Mesenteric fat pad (tissue), 1 donor: Measurements from ENCODE around the gene HRK. TPM values are rescaled to one million over a fixed set of nuclear protein-coding genes. Genes with fewer than 3 reads are reported as not detected.

Experiments used
- DNase-seq: peaks from one replicate; pipeline ENCODE4 v3.0.0-alpha.2; 2020; ENCODE audit warnings: low spot score
- total RNA-seq: library from RNA; stranded (reverse); fragmentation: NEBNext Ultra II Directional; extraction: Animal tissue kit (Norgen Biotek cat#: 25700); gene quantifications from one replicate; pipeline ENCODE4 v1.2.1, GENCODE V29; 2021
- donor health status: DM: yes; HTN: yes; CAD: no.

The HRK gene
- total RNA-seq, 1 donor from 2014 or later: not detected

GRCh38 chr12:116898669-116899068 lies 17.4 kb upstream of the HRK start:
- no peak for DNase-seq

GRCh38 chr12:116897476-116897875 lies 16.2 kb upstream of the HRK start:
- DNase-seq: no peak

DNA sequence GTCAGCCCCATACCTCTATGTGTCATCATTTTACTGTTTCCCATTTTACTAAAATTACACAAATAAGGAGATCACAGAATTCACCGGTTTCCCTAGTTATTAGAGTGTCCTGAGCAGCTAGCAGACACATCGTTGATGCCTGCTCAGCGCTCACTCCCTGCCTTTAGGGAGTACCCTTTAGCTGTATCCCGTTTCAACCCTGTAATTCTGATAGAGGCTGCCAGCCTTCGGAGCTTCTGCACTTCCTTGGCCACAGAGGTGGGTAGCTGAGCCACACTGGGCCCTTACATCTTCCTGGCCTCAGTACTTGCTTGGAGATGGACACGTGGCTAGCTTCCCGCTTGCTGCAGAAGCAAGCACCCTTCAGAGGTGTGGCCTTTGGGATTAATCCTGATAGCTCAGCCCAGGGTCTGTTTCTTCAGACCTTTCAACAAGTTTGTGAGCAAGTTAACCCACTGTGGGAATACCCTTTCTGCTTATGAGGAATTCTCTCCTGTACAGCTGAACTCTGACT lies 15.2 kb upstream of the HRK start:
- no peak for DNase-seq

DNA sequence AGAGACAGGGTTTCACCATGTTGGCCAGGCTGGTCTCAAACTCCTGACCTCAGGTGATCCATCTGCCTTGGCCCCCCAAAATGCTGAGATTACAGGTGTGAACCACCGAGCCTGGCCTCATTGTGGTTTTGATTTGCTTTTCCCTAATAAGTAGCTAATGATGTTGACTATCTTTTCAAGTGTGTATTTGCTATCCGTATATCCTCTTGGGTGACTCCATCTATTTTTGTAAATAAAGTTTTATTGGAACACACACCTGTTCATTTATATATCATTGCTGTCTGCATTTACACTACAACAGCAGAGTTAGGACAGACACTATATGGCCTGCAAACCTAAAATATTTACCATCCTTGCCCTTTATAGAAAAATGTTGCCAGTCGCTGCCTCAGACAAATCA lies 13.7 kb upstream of the HRK start:
- no peak for DNase-seq

- no peak for DNase-seq
Observed at GRCh38 chr12:116892349-116893140, 11.3 kb upstream of the HRK start.

GRCh38 chr12:116891019-116891418 lies 9.8 kb upstream of the HRK start:
- DNase-seq: no peak

DNA sequence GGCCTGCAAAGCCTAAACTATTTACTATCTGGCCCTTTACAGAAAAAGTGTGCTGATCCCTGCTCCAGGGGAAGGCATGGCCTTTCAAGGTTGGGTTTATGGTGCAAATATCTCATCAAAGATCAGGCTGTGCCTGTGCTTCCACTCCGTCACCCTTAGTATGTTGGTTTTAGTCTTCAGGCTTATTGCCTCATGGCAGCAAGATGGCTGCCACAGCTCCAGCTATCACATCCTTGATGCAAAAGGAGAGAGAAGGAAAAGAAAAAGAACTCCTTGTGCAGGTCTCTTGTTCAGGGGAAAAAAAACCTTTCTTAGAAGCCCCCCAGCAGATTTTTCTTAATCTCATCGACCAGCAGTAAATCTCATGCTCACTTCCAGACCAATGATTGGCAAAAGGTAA lies 9.1 kb upstream of the HRK start:
- DNase-seq: no peak

GRCh38 chr12:116887897-116888296 lies 6.7 kb upstream of the HRK start:
- no peak for DNase-seq

GRCh38 chr12:116887244-116887643 lies 6.0 kb upstream of the HRK start:
- no peak for DNase-seq

- DNase-seq: no peak
Observed at GRCh38 chr12:116885491-116885890, 4.2 kb upstream of the HRK start.

GRCh38 chr12:116884871-116885270 lies 3.6 kb upstream of the HRK start:
- no peak for DNase-seq

DNA sequence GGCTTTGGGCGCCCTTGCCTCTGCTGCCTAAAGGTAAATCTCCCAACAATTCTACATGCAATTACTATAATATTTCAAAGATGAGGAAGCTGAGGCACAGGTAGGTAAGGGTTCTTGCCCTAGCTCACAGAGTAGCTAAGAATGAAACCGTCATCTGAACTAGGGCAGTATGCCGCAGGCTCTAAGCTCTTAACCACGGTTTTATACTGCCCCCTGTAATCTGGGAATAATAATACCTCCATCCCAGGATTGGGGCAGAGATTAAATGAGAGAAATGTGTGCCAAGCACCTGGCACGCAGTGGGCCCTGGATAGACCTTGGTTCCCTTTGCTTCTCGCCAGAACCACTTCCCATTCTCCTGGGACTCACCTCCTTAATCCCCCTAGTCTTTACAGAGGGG lies 1.5 kb upstream of the HRK start:
- no peak for DNase-seq

GRCh38 chr12:116881877-116882507 lies 751 bp upstream of the HRK start:
- DNase-seq: no peak

GRCh38 chr12:116880817-116881324 lies 370 bp downstream of the HRK start:
- DNase-seq: no peak

- DNase-seq: no peak
Observed at GRCh38 chr12:116880213-116880816, 926 bp downstream of the HRK start.

- DNase-seq: no peak
Observed at GRCh38 chr12:116879509-116880212, 1.6 kb downstream of the HRK start.

GRCh38 chr12:116878567-116879508 lies 2.4 kb downstream of the HRK start:
- DNase-seq: no peak

DNA sequence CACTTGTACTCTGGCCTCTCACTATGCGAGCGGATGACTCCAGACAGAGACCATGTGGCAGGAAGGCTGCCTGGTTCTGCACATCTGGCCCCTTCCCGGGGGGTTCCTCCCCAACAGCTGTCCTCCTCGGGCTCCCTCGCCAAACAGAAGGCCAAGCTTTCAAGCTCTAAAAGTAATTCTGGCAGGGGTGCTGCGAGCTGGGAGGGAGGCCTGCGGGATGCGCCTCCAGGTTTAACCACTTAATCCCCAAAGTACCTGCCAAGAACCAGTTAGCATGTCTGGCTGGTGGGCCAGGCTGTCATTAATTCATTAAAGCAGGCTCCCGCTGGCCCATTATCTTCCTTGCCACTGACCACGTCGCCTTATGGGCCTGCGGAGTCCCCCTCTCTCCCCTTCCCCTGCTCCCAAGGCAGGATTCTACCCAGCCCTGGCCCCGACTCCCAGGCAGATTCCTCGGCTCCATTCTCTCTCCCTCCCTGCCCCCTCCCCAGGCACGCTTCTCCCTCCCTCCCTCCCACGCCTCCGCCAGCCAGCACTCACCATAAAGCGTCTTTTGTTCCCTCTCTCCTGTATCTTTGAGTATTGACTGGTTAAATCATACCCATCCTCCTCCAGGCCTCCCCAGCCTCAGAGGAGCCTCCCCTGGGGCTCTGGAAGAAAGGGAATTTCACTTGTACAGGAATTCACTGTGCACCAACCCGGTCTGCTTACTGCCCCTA lies 4.9 kb downstream of the HRK start:
- DNase-seq: no peak

- DNase-seq: no peak
Observed at GRCh38 chr12:116874324-116874995, 6.8 kb downstream of the HRK start.
